Measurements from ENCODE around the gene DCX. TPM values are rescaled to one million over a fixed set of nuclear protein-coding genes. Genes with fewer than 3 reads are reported as not detected.

The DCX gene
- polyA plus RNA-seq, 1 donor (not counting 4 experiments of a cell fraction or from before 2014, with no cell fraction given): not detected

DNA sequence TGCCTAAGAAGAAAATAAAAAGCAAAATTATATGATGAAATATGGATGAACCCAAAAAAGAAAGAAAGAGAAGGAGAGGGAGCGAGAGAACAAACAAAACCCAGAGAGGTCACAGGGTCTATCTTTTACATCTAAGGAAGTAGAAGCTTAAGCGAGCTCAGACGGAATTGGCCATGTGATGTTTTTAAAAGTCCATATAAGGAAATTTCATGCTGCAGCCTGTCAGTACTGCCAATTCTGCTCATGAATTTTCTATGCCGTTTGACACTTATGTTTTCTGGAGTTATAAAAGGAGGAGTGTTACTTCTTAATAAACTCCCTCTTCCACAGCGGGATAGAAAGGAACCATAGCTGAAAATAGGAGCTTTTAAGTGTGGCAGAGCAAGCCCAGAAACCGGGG, 32.9 kb upstream of the DCX start:
- Histone ChIP-seq H4K20me1 (ENCODE audit: control insufficient read depth, extremely low read depth, insufficient read depth, low read length) (no peaks in the 10 kb centered on the region), H3K9ac (ENCODE audit: control insufficient read depth, extremely low read depth, insufficient read depth, low read length) (no peak overlapping the region), H3K4me3 (ENCODE audit: control insufficient read depth in 2 of 3, extremely low read depth in 1 of 3, insufficient read depth in 2 of 3, low read depth in 1 of 3, low read length in 3 of 3) (no peak overlapping the region), H3K79me2 (ENCODE audit: control insufficient read depth, insufficient read depth, low read length) (no peaks in the 10 kb centered on the region), H3K36me3 (ENCODE audit: control insufficient read depth in 2 of 2, extremely low read depth in 1 of 2, insufficient read depth in 2 of 2, low read length in 2 of 2) (no peaks in the 10 kb centered on the region), H2AFZ (ENCODE audit: control insufficient read depth, low read length) (no peak overlapping the region), H3K9me3 (ENCODE audit: control insufficient read depth, low read depth, low read length) (no peaks in the 10 kb centered on the region), H3K4me1 (ENCODE audit: control insufficient read depth, extremely low read depth, insufficient read depth, low read length) (no peaks in the 10 kb centered on the region), H3K27me3 (ENCODE audit: control insufficient read depth, extremely low read depth, insufficient read depth, low read length) (peaks cover 4% of the 10 kb centered on the region), H3K9me1 (ENCODE audit: control insufficient read depth, extremely low read depth, insufficient read depth, low read length) (no peaks in the 10 kb centered on the region), H3K4me2 (ENCODE audit: control insufficient read depth, extremely low read depth, insufficient read depth, low read depth, low read length) (no peak overlapping the region), H3K27ac (ENCODE audit: control insufficient read depth, insufficient read depth, low read length) (no peak overlapping the region)
- dilution Hi-C loops (cut with MboI; ENCODE audit: extremely low pct_ligation_motif_present, low sequenced_read_pairs): no loop called here
- TF ChIP-seq EZH2 (IDR thresholded peaks at IDR 0.05; ENCODE audit: low read length): no peak
- TF ChIP-seq, protein P1, sequence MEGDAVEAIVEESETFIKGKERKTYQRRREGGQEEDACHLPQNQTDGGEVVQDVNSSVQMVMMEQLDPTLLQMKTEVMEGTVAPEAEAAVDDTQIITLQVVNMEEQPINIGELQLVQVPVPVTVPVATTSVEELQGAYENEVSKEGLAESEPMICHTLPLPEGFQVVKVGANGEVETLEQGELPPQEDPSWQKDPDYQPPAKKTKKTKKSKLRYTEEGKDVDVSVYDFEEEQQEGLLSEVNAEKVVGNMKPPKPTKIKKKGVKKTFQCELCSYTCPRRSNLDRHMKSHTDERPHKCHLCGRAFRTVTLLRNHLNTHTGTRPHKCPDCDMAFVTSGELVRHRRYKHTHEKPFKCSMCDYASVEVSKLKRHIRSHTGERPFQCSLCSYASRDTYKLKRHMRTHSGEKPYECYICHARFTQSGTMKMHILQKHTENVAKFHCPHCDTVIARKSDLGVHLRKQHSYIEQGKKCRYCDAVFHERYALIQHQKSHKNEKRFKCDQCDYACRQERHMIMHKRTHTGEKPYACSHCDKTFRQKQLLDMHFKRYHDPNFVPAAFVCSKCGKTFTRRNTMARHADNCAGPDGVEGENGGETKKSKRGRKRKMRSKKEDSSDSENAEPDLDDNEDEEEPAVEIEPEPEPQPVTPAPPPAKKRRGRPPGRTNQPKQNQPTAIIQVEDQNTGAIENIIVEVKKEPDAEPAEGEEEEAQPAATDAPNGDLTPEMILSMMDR (optimal IDR thresholded peaks at IDR 0.05 in 1 of 3, IDR thresholded peaks at IDR 0.05 in 1 of 3, conservative IDR thresholded peaks at IDR 0.05 in 1 of 3; ENCODE audit: extremely low read depth in 1 of 3, insufficient read depth in 2 of 3, low read length in 3 of 3): no peak
- FAIRE-seq (no peak), DNase-seq (ENCODE audit: low read depth, low spot score) (no peak)

DNA sequence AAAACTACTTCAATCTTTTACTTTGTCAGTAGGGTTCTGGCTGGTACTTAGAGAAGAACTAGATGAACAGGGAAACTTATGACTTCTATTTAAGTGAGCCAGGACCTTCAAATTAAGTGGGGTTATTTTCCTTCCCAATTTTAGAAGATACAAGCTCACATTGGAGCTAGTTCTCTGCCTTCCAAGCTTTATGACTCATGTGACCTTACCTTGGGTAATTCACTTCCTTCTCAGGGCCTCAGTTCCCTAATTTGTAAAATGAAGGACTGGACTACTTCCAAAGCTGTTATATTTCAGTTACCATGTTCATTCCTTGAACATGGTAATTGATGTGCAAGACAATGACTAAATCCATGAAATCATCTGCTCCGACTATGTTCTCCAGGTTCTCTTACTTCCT, 32.0 kb upstream of the DCX start:
- H3K9me3 ChIP-seq (ENCODE audit: control insufficient read depth, low read depth, low read length): no peaks in the 10 kb centered on the region
- no peaks in the 10 kb centered on the region for H3K4me1 ChIP-seq (ENCODE audit: control insufficient read depth, extremely low read depth, insufficient read depth, low read length)
- FAIRE-seq: no peak
- dilution Hi-C loops (cut with MboI; ENCODE audit: extremely low pct_ligation_motif_present, low sequenced_read_pairs): no loop called here
- H2AFZ ChIP-seq (ENCODE audit: control insufficient read depth, low read length): no peak overlapping the region
- DNase-seq (ENCODE audit: low read depth, low spot score): no peak
- no peak overlapping the region for H3K27ac ChIP-seq (ENCODE audit: control insufficient read depth, insufficient read depth, low read length)
- H3K9me1 ChIP-seq (ENCODE audit: control insufficient read depth, extremely low read depth, insufficient read depth, low read length): no peaks in the 10 kb centered on the region
- H3K27me3 ChIP-seq (ENCODE audit: control insufficient read depth, extremely low read depth, insufficient read depth, low read length): peaks cover 4% of the 10 kb centered on the region
- H4K20me1 ChIP-seq (ENCODE audit: control insufficient read depth, extremely low read depth, insufficient read depth, low read length): no peaks in the 10 kb centered on the region
- no peak overlapping the region for H3K4me3 ChIP-seq (ENCODE audit: control insufficient read depth in 2 of 3, extremely low read depth in 1 of 3, insufficient read depth in 2 of 3, low read depth in 1 of 3, low read length in 3 of 3)
- H3K79me2 ChIP-seq (ENCODE audit: control insufficient read depth, insufficient read depth, low read length): no peaks in the 10 kb centered on the region
- H3K36me3 ChIP-seq (ENCODE audit: control insufficient read depth in 2 of 2, extremely low read depth in 1 of 2, insufficient read depth in 2 of 2, low read length in 2 of 2): no peaks in the 10 kb centered on the region
- H3K4me2 ChIP-seq (ENCODE audit: control insufficient read depth, extremely low read depth, insufficient read depth, low read depth, low read length): no peak overlapping the region
- TF ChIP-seq EZH2 (IDR thresholded peaks at IDR 0.05; ENCODE audit: low read length): no peak
- TF ChIP-seq, protein P1 (optimal IDR thresholded peaks at IDR 0.05 in 1 of 3, IDR thresholded peaks at IDR 0.05 in 1 of 3, conservative IDR thresholded peaks at IDR 0.05 in 1 of 3; ENCODE audit: extremely low read depth in 1 of 3, insufficient read depth in 2 of 3, low read length in 3 of 3): no peak
- H3K9ac ChIP-seq (ENCODE audit: control insufficient read depth, extremely low read depth, insufficient read depth, low read length): no peak overlapping the region
